SK-N-SH (cell line): ENCODE measurements around the gene GSG1L. TPM values are rescaled to one million over a fixed set of nuclear protein-coding genes. Genes with fewer than 3 reads are reported as not detected.

Experiments used
- CTCF ChIA-PET: fragments of 300-600, 350-600 bp; formaldehyde crosslinking; extraction: SDS; loops from one replicate; lab custom pipeline; 2021; lab: Yijun Ruan, JAX
- POLR2A ChIA-PET: fragments of 350-600 bp; sonication (Branson Sonifier 250); formaldehyde crosslinking; extraction: SDS; loops from one replicate; lab custom pipeline; 2020; ENCODE audit warnings: antibody characterized with exemption, inconsistent platforms; lab: Yijun Ruan, JAX
- DNase-seq: peaks from one replicate; pipeline ENCODE4 v3.0.0; 2012
- H2AFZ ChIP-seq: fragments of 200-600 bp; sonication (generic); 2 replicates; pipeline ENCODE4 v1.8.1; 2016; ENCODE audit warnings: antibody characterized with exemption, mild to moderate bottlenecking, low read depth
- H3F3A ChIP-seq: fragments of 200-600 bp; sonication (generic); replicated peaks from 2 replicates; pipeline ENCODE3; 2016; ENCODE audit warnings: antibody characterized with exemption, mild to moderate bottlenecking; ENCODE audit not compliant: insufficient read depth
- H3K27ac ChIP-seq, 2 experiments: fragments of 200-500 bp in 1 of 2; fragments of 200-600 bp in 1 of 2; sonication (Bioruptor generic) in 1 of 2; sonication (generic), shearing (Covaris generic) in 1 of 2; 2 replicates each; pipeline versions ENCODE4 v1.5.1 to v1.6.1; 2014 to 2016; ENCODE audit warnings: low read depth in 2 of 2, inconsistent platforms in 1 of 2, low read length in 1 of 2, mild to moderate bottlenecking in 1 of 2, mixed read lengths in 1 of 2
- H3K27me3 ChIP-seq: fragments of 200-600 bp; sonication (generic), shearing (Covaris generic); 2 replicates; pipeline ENCODE4 v1.6.1; 2016; ENCODE audit warnings: mixed run types; ENCODE audit not compliant: insufficient read depth
- H3K36me3 ChIP-seq, 2 experiments: fragments of 200-500 bp in 1 of 2; fragments of 200-600 bp in 1 of 2; sonication (Bioruptor generic) in 1 of 2; sonication (generic) in 1 of 2; replicated peaks in 1 of 2; 2 replicates each; pipeline versions ENCODE3 to v1.5.1; 2014 to 2016; ENCODE audit warnings: low read length in 1 of 2, mild to moderate bottlenecking in 1 of 2; ENCODE audit not compliant: insufficient read depth in 2 of 2, control insufficient read depth in 1 of 2
- H3K4me1 ChIP-seq, 2 experiments: fragments of 200-500 bp in 1 of 2; fragments of 200-600 bp in 1 of 2; sonication (Bioruptor generic) in 1 of 2; sonication (generic), shearing (Covaris generic) in 1 of 2; 2 replicates each; pipeline versions ENCODE4 v1.5.1 to v1.6.1; 2014 to 2016; ENCODE audit warnings: low read depth in 1 of 2, low read length in 1 of 2, mixed run types in 1 of 2; ENCODE audit not compliant: insufficient read depth in 2 of 2, control insufficient read depth in 1 of 2
- H3K4me2 ChIP-seq: fragments of 200-600 bp; sonication (generic), shearing (Covaris generic); 2 replicates; pipeline ENCODE4 v1.6.1; 2017; ENCODE audit warnings: mixed run types
- H3K4me3 ChIP-seq, 2 experiments: fragments of 200-500 bp in 1 of 2; fragments of 200-600 bp in 1 of 2; sonication (Bioruptor generic) in 1 of 2; sonication (generic), shearing (Covaris generic) in 1 of 2; 2 replicates each; pipeline versions ENCODE4 v1.5.1 to v1.8.1; 2014 to 2016; ENCODE audit warnings: low read depth in 2 of 2, inconsistent platforms in 1 of 2, low read length in 1 of 2, mild to moderate bottlenecking in 1 of 2, mixed read lengths in 1 of 2, moderate library complexity in 1 of 2
- H3K79me2 ChIP-seq: fragments of 200-600 bp; sonication (generic); 2 replicates; pipeline ENCODE4 v1.8.1; 2017; ENCODE audit warnings: mild to moderate bottlenecking; ENCODE audit not compliant: insufficient read depth
- H3K9ac ChIP-seq: fragments of 200-600 bp; sonication (generic); 2 replicates; pipeline ENCODE4 v1.6.1; 2017; ENCODE audit warnings: mixed run types
- H3K9me2 ChIP-seq: fragments of 200-600 bp; sonication (generic); 2 replicates; pipeline ENCODE4 v1.6.1; 2017; ENCODE audit warnings: mixed run types
- H3K9me3 ChIP-seq: fragments of 200-600 bp; sonication (generic); 2 replicates; pipeline ENCODE4 v1.6.1; 2017; ENCODE audit warnings: mixed run types, mild to moderate bottlenecking, moderate library complexity
- H4K20me1 ChIP-seq: fragments of 200-600 bp; sonication (generic); 2 replicates; pipeline ENCODE4 v1.6.1; 2017; ENCODE audit warnings: mild to moderate bottlenecking, mixed run types; ENCODE audit not compliant: insufficient read depth
- ELF1 ChIP-seq: IDR thresholded peaks from 2 replicates; pipeline ENCODE4 v1.4.0; 2012
- EZH2phosphoT487 ChIP-seq: fragments of 200-600 bp; sonication (generic); IDR thresholded peaks from 2 replicates; pipeline ENCODE4 v1.6.1; 2017; ENCODE audit warnings: low read depth, mixed run types, mild to moderate bottlenecking, antibody characterized with exemption, moderate library complexity, borderline replicate concordance
- FOSL2 ChIP-seq: IDR thresholded peaks from 2 replicates; pipeline ENCODE4 v1.4.0; 2012; ENCODE audit warnings: low read depth, mild to moderate bottlenecking, moderate library complexity, borderline replicate concordance
- FOXJ3 ChIP-seq: sonication (generic); formaldehyde crosslinking; IDR thresholded peaks from 2 replicates; pipeline ENCODE4 v1.5.1; 2020; ENCODE audit warnings: mild to moderate bottlenecking, missing genetic modification reagents
- IRF3 ChIP-seq: fragments of 150-350 bp; IDR thresholded peaks from 2 replicates; pipeline ENCODE4 v1.6.1; 2016; ENCODE audit warnings: mild to moderate bottlenecking, low read depth, low read length
- JUND ChIP-seq: IDR thresholded peaks from 2 replicates; pipeline ENCODE4 v1.4.0; 2012
- NFIC ChIP-seq: IDR thresholded peaks from 2 replicates; pipeline ENCODE4 v1.4.0; 2012; ENCODE audit warnings: borderline replicate concordance
- RCOR1 ChIP-seq: fragments of 150-350 bp; IDR thresholded peaks from 2 replicates; pipeline ENCODE4 v1.6.1; 2017; ENCODE audit warnings: antibody characterized with exemption, low read length
- RFX5 ChIP-seq: IDR thresholded peaks from 2 replicates; pipeline ENCODE4 v1.6.1; 2012; ENCODE audit warnings: mild to moderate bottlenecking, improper control_type of control experiment, low read length
- RXRA ChIP-seq: IDR thresholded peaks from 2 replicates; pipeline ENCODE4 v1.4.0; 2012; ENCODE audit warnings: low read depth, mild to moderate bottlenecking, borderline replicate concordance
- SIN3A ChIP-seq: IDR thresholded peaks from 2 replicates; pipeline ENCODE4 v1.6.1; 2012; ENCODE audit warnings: low read depth, mild to moderate bottlenecking, low read length, moderate library complexity, borderline replicate concordance
- SMC3 ChIP-seq: IDR thresholded peaks from 2 replicates; pipeline ENCODE4 v1.6.1; 2012; ENCODE audit warnings: low read depth, low read length, improper control_type of control experiment
- TEAD4 ChIP-seq: IDR thresholded peaks from 2 replicates; pipeline ENCODE4 v1.4.0; 2012; ENCODE audit warnings: mild to moderate bottlenecking, borderline replicate concordance; ENCODE audit not compliant: insufficient read depth
- YY1 ChIP-seq: IDR thresholded peaks from 2 replicates; pipeline ENCODE4 v1.4.0; 2012; ENCODE audit warnings: low read depth, mild to moderate bottlenecking
- WGBS: methylation state at CpG from one replicate; pipeline ENCODE4 v1.1.6; 2017; ENCODE audit warnings: low lambda C conversion rate; 5-methylcytosine and 5-hydroxymethylcytosine counted together
- polyA plus RNA-seq, 3 experiments: library from polyadenylated mRNA; depleted of rRNA; stranded (reverse); fragments of >200 nt; gene quantifications; 2 replicates each; pipeline ENCODE4 v1.2.3, GENCODE V29; 2012
- TF ChIP-seq, protein P1 (sequence below): IDR thresholded peaks from 2 replicates; pipeline ENCODE4 v1.4.0; 2012; ENCODE audit warnings: low read depth
- TF ChIP-seq, protein P2 (sequence below): fragments of 200-600 bp; sonication (generic); IDR thresholded peaks from 2 replicates; pipeline ENCODE4 v1.6.1; 2017; ENCODE audit warnings: antibody characterized with exemption, mild to moderate bottlenecking, moderate library complexity

Gene GSG1L
- polyA plus RNA-seq, 1 of the 3 experiments (the other 2 are of a cell fraction) = not detected

- no peak overlapping the region for H3K27ac ChIP-seq
- no peaks in the 10 kb centered on the region for H3K9me3 ChIP-seq
- H3K4me2 ChIP-seq = no peak overlapping the region
- no peak overlapping the region for H3K4me3 ChIP-seq
- TF ChIP-seq RCOR1 = no peak
- no peak for TF ChIP-seq RFX5
- TF ChIP-seq TEAD4 = no peak
- TF ChIP-seq IRF3 = no peak
- no peak for TF ChIP-seq FOXJ3
- no peak for TF ChIP-seq YY1
- TF ChIP-seq RXRA = no peak
- TF ChIP-seq, protein P1, sequence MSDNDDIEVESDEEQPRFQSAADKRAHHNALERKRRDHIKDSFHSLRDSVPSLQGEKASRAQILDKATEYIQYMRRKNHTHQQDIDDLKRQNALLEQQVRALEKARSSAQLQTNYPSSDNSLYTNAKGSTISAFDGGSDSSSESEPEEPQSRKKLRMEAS = no peak
- TF ChIP-seq SIN3A = no peak
- TF ChIP-seq JUND = no peak
- no peak for TF ChIP-seq SMC3
- TF ChIP-seq FOSL2 = no peak
- TF ChIP-seq ELF1 = no peak
- TF ChIP-seq, protein P2, sequence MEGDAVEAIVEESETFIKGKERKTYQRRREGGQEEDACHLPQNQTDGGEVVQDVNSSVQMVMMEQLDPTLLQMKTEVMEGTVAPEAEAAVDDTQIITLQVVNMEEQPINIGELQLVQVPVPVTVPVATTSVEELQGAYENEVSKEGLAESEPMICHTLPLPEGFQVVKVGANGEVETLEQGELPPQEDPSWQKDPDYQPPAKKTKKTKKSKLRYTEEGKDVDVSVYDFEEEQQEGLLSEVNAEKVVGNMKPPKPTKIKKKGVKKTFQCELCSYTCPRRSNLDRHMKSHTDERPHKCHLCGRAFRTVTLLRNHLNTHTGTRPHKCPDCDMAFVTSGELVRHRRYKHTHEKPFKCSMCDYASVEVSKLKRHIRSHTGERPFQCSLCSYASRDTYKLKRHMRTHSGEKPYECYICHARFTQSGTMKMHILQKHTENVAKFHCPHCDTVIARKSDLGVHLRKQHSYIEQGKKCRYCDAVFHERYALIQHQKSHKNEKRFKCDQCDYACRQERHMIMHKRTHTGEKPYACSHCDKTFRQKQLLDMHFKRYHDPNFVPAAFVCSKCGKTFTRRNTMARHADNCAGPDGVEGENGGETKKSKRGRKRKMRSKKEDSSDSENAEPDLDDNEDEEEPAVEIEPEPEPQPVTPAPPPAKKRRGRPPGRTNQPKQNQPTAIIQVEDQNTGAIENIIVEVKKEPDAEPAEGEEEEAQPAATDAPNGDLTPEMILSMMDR = no peak
- no peak for TF ChIP-seq NFIC
- no peak for TF ChIP-seq EZH2phosphoT487
- 90% methylated on average over 24 of the region's 26 CpGs for WGBS
- no peaks in the 10 kb centered on the region for H3K9me2 ChIP-seq
- no peak overlapping the region for H2AFZ ChIP-seq
- ChIA-PET POLR2A (no interaction called here), CTCF (interaction anchor here (0.6 to 7.9 kb wide), 3 partner anchors 17 to 295 kb away, joined by 3 to 67 read pairs (median 3); no protein-coding TSS in a partner anchor)
- no peaks in the 10 kb centered on the region for H3K27me3 ChIP-seq
- no peaks in the 10 kb centered on the region for H3F3A ChIP-seq
- H3K79me2 ChIP-seq = no peaks in the 10 kb centered on the region
- H3K4me1 ChIP-seq = peaks cover 0 to 27% of the 10 kb centered on the region in 2 experiments; a peak in 1 of 4 replicates
- H3K9ac ChIP-seq = no peak overlapping the region
- peaks cover 0 to 10% of the 10 kb centered on the region in 2 experiments for H3K36me3 ChIP-seq
- H4K20me1 ChIP-seq = no peaks in the 10 kb centered on the region
- no peak for DNase-seq
Measured at GRCh38 chr16:27776556-27777225, 286.8 kb downstream of the GSG1L start.
